ENCODE data around the gene COL4A1. TPM values are rescaled to one million over a fixed set of nuclear protein-coding genes. Genes with fewer than 3 reads are reported as not detected.

The COL4A1 gene
- polyA plus RNA-seq, 4 donors = 3.1 to 85.7 (median 32.2) TPM

DNA sequence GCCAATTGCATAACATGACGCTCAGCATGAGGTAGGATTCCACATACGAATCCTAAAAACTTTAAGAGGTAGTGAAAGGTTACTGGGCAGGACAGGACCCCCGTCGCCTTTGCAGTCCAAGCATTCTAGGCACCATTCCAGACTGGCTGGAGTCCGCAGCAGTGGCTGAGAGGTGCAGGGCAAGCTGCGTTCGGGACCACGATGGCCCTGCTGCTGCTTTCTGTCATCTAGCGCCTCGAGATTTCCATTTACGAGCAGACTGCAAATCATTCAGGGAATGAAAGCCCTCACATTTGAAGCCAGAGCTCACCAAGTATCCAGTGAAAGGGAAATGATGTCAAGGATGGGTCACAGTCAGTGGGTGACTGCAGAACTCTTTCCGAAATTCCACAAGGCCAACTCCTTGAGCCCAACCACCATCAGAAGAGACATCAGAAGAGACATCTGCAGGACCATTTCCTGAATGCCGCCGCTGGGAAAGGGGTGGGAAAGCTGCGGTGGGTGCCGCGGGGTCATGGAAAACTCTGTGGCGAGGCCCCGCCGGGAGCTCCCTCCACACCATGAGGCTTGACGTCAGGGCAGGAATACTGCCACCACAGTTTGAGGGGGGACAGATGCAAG, 88.3 kb downstream of the COL4A1 start:
- no peaks in the 10 kb centered on the region for H3K27me3 ChIP-seq (ENCODE audit: control insufficient read depth in 3 of 3, insufficient read depth in 3 of 3, low read length in 3 of 3)

DNA sequence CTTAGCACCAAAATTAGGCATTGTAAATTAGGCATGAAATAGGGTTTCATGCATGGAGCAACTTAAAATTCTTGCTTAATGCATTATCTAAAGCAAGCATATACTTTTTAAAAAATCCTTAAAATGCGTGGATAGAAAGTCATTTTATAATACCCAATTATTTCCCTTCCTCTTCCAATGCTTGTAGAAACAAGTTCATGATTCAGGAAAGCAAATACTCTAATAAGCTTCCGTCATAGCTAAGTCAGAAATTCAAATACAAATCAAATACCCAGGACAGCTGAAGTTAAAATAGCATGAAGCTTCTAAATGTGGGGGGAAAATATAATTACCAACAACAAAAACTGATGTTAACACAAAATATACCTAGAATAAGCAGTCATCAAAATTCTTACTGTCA, 89.1 kb downstream of the COL4A1 start:
- H3K4me1 ChIP-seq (ENCODE audit: control insufficient read depth in 3 of 3, insufficient read depth in 2 of 3, low read depth in 1 of 3, low read length in 2 of 3) = no peaks in the 10 kb centered on the region
- DNase-seq (no peak), FAIRE-seq (no peak)
- WGBS, 3 donors = 71 to 82% (median 80%) methylated on average over 2 of the region's 2 CpGs
- H3K9me3 ChIP-seq (ENCODE audit: control insufficient read depth in 2 of 2, insufficient read depth in 1 of 2, low read depth in 1 of 2, low read length in 1 of 2) = no peaks in the 10 kb centered on the region
- no peak overlapping the region for H3K27ac ChIP-seq (ENCODE audit: low read depth in 1 of 3, low read length in 2 of 3)
- no peaks in the 10 kb centered on the region for H3K27me3 ChIP-seq (ENCODE audit: control insufficient read depth in 3 of 3, insufficient read depth in 3 of 3, low read length in 3 of 3)
- H3K36me3 ChIP-seq (ENCODE audit: control insufficient read depth in 3 of 3, insufficient read depth in 2 of 3, low read depth in 1 of 3, low read length in 3 of 3) = no peaks in the 10 kb centered on the region
- no peak overlapping the region for H3K4me3 ChIP-seq (ENCODE audit: low read depth in 1 of 3, low read length in 3 of 3)

More for the DNA sequence above, 88.3 kb downstream of the COL4A1 start:
- WGBS, 3 donors = 72 to 87% (median 85%) methylated on average over 21 of the region's 21 CpGs
- no peak for DNase-seq
- Histone ChIP-seq H3K27ac (ENCODE audit: low read depth in 1 of 3, low read length in 2 of 3) (peak overlapping the region in 1 of 3 donors; percentile 35), H3K4me1 (ENCODE audit: control insufficient read depth in 3 of 3, insufficient read depth in 2 of 3, low read depth in 1 of 3, low read length in 2 of 3) (no peaks in the 10 kb centered on the region), H3K36me3 (ENCODE audit: control insufficient read depth in 3 of 3, insufficient read depth in 2 of 3, low read depth in 1 of 3, low read length in 3 of 3) (no peaks in the 10 kb centered on the region), H3K9me3 (ENCODE audit: control insufficient read depth in 2 of 2, insufficient read depth in 1 of 2, low read depth in 1 of 2, low read length in 1 of 2) (no peaks in the 10 kb centered on the region), H3K4me3 (ENCODE audit: low read depth in 1 of 3, low read length in 3 of 3) (no peak overlapping the region)
- FAIRE-seq = no peak

DNA sequence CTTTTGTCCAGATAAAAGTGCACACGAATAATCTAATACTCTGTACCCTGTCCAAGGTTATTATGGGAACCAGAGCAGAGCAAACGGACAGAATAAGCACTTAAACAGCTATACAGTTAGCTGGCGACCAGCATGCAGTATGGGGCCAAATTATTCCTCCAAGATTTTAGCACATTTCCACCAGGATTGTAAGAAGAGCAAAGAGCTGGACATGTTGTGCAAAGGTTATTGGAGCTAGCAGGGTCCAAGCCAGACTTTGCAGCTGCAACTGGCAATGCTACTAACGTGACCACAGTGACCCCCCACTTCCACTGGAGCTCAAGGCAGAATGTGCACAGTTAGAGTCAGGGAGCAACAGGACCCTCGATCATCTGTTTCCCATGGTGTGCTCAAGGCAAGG, 89.9 kb downstream of the COL4A1 start:
- Histone ChIP-seq H3K4me3 (ENCODE audit: low read depth in 1 of 3, low read length in 3 of 3) (no peak overlapping the region), H3K4me1 (ENCODE audit: control insufficient read depth in 3 of 3, insufficient read depth in 2 of 3, low read depth in 1 of 3, low read length in 2 of 3) (no peaks in the 10 kb centered on the region), H3K36me3 (ENCODE audit: control insufficient read depth in 3 of 3, insufficient read depth in 2 of 3, low read depth in 1 of 3, low read length in 3 of 3) (peaks cover 0 to 5% (median 0%) of the 10 kb centered on the region in 3 donors), H3K9me3 (ENCODE audit: control insufficient read depth in 2 of 2, insufficient read depth in 1 of 2, low read depth in 1 of 2, low read length in 1 of 2) (no peaks in the 10 kb centered on the region), H3K27ac (ENCODE audit: low read depth in 1 of 3, low read length in 2 of 3) (peak overlapping the region in 1 of 3 donors; percentile 86), H3K27me3 (ENCODE audit: control insufficient read depth in 3 of 3, insufficient read depth in 3 of 3, low read length in 3 of 3) (no peaks in the 10 kb centered on the region)
- WGBS, 3 donors = 36 to 44% (median 37%) methylated on average over 5 of the region's 5 CpGs
- no peak for DNase-seq
- no peak for FAIRE-seq

DNA sequence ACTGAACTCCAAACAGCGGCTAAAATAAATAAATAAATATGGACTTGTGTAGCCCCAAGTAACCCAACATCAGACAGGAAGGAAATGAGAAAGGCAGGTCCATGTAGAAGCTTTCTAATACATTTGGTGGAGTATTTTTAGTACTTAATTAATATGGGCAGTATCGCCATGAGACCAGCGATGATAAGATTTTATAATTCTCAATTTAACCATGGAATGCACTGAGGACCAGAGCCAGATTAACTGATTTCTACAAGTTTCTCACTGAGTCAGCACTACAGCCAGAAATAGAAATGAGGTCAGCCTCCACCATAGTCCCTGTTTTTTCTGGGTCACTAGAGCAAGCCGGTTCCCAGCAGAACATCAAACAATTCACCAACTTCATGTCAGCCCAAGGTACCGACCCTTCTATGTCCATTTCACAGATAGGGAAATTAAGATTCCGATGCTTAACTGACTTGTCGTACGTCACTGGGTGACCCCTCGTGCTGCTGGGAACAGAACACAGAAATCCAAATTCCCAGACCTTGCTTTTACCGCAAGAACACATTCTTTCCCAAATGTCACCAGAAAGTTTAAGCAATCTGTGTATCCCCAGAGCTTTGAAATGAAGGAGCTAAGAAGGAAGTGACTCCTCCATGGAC, 90.4 kb downstream of the COL4A1 start:
- H3K4me3 ChIP-seq (ENCODE audit: low read depth in 1 of 3, low read length in 3 of 3) = no peak overlapping the region
- H3K36me3 ChIP-seq (ENCODE audit: control insufficient read depth in 3 of 3, insufficient read depth in 2 of 3, low read depth in 1 of 3, low read length in 3 of 3) = peaks cover 0 to 8% (median 0%) of the 10 kb centered on the region in 3 donors
- peak overlapping the region in 1 of 3 donors; percentile 83 for H3K27ac ChIP-seq (ENCODE audit: low read depth in 1 of 3, low read length in 2 of 3)
- DNase-seq (no peak), FAIRE-seq (no peak)
- H3K27me3 ChIP-seq (ENCODE audit: control insufficient read depth in 3 of 3, insufficient read depth in 3 of 3, low read length in 3 of 3) = no peaks in the 10 kb centered on the region
- 58 to 84% (median 78%) methylated on average over 10 of the region's 10 CpGs for WGBS, 3 donors
- no peaks in the 10 kb centered on the region for H3K9me3 ChIP-seq (ENCODE audit: control insufficient read depth in 2 of 2, insufficient read depth in 1 of 2, low read depth in 1 of 2, low read length in 1 of 2)
- no peaks in the 10 kb centered on the region for H3K4me1 ChIP-seq (ENCODE audit: control insufficient read depth in 3 of 3, insufficient read depth in 2 of 3, low read depth in 1 of 3, low read length in 2 of 3)

DNA sequence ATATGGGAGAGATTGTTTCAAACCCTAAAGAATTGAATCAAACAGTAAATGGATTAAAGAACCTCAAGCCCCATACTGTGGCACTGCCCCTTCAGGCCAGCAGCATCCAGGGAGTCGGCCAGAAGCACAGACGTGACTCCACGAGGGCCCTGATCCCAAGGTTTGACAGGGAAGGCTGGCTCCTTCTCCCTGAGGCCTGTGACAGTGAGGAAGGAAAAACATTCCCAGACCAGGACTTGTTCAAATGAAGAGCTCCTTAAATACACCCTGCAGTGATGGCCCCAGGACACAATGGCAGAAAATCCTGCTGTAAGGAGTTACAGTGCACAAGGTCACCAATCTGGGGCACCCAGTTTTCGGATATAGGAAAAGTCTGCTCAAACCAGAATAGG, 91.0 kb downstream of the COL4A1 start:
- peaks cover 0 to 11% (median 0%) of the 10 kb centered on the region in 3 donors for H3K36me3 ChIP-seq (ENCODE audit: control insufficient read depth in 3 of 3, insufficient read depth in 2 of 3, low read depth in 1 of 3, low read length in 3 of 3)
- H3K4me1 ChIP-seq (ENCODE audit: control insufficient read depth in 3 of 3, insufficient read depth in 2 of 3, low read depth in 1 of 3, low read length in 2 of 3) = no peaks in the 10 kb centered on the region
- WGBS, 3 donors = 54 to 82% (median 75%) methylated on average over 4 of the region's 4 CpGs
- DNase-seq (no peak), FAIRE-seq (no peak)
- H3K27me3 ChIP-seq (ENCODE audit: control insufficient read depth in 3 of 3, insufficient read depth in 3 of 3, low read length in 3 of 3) = no peaks in the 10 kb centered on the region
- peak overlapping the region in 2 of 3 donors; percentile 25 to 83 for H3K27ac ChIP-seq (ENCODE audit: low read depth in 1 of 3, low read length in 2 of 3)
- H3K4me3 ChIP-seq (ENCODE audit: low read depth in 1 of 3, low read length in 3 of 3) = no peak overlapping the region
- no peaks in the 10 kb centered on the region for H3K9me3 ChIP-seq (ENCODE audit: control insufficient read depth in 2 of 2, insufficient read depth in 1 of 2, low read depth in 1 of 2, low read length in 1 of 2)

DNA sequence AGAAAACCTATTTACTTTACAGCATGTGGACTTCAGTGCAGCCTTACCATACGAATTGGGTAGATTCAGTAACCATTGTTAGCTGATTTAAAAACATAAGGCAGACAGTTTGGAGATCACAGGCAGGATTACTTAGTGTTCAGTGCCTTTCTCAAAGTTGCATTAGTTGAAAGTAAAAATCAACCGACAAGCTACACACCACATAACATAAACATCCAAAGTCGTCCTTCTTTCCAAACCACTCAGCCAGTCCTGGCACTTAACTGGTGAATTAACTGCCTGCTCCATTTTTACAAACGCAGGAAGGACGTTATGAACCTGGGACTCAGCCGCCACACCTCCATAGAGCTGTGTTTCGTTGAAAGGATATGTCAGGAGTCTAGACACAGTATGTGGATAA, 91.4 kb downstream of the COL4A1 start:
- Histone ChIP-seq H3K36me3 (ENCODE audit: control insufficient read depth in 3 of 3, insufficient read depth in 2 of 3, low read depth in 1 of 3, low read length in 3 of 3) (peaks cover 0 to 15% (median 0%) of the 10 kb centered on the region in 3 donors), H3K27ac (ENCODE audit: low read depth in 1 of 3, low read length in 2 of 3) (peak overlapping the region in 1 of 3 donors; percentile 83), H3K4me3 (ENCODE audit: low read depth in 1 of 3, low read length in 3 of 3) (no peak overlapping the region), H3K9me3 (ENCODE audit: control insufficient read depth in 2 of 2, insufficient read depth in 1 of 2, low read depth in 1 of 2, low read length in 1 of 2) (no peaks in the 10 kb centered on the region), H3K27me3 (ENCODE audit: control insufficient read depth in 3 of 3, insufficient read depth in 3 of 3, low read length in 3 of 3) (no peaks in the 10 kb centered on the region), H3K4me1 (ENCODE audit: control insufficient read depth in 3 of 3, insufficient read depth in 2 of 3, low read depth in 1 of 3, low read length in 2 of 3) (no peaks in the 10 kb centered on the region)
- DNase-seq (no peak), FAIRE-seq (no peak)
- 60 to 69% (median 62%) methylated on average over 7 of the region's 7 CpGs for WGBS, 3 donors

DNA sequence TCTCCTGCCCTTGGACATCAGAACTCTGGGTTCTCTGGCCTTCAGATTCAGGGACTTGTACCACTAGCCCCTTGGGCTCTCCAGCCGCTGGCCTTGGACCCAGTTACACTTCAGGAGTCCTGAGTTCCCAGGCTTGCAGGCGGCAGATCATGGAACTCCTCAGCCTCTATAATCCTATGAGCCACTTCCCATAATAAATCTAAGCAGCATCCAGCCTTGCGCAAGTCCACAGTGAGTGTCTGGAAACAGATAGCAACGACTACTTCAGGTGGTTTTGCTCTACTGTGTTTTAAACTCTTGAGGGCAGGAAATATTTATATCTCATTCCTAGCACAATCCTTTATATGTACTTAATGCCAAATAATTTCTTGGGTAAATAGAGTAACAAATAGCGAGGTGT, 92.3 kb downstream of the COL4A1 start:
- Histone ChIP-seq H3K4me3 (ENCODE audit: low read depth in 1 of 3, low read length in 3 of 3) (no peak overlapping the region), H3K36me3 (ENCODE audit: control insufficient read depth in 3 of 3, insufficient read depth in 2 of 3, low read depth in 1 of 3, low read length in 3 of 3) (peaks cover 0 to 18% (median 0%) of the 10 kb centered on the region in 3 donors), H3K27ac (ENCODE audit: low read depth in 1 of 3, low read length in 2 of 3) (peak overlapping the region in 1 of 3 donors; percentile 45), H3K27me3 (ENCODE audit: control insufficient read depth in 3 of 3, insufficient read depth in 3 of 3, low read length in 3 of 3) (no peaks in the 10 kb centered on the region), H3K4me1 (ENCODE audit: control insufficient read depth in 3 of 3, insufficient read depth in 2 of 3, low read depth in 1 of 3, low read length in 2 of 3) (no peaks in the 10 kb centered on the region), H3K9me3 (ENCODE audit: control insufficient read depth in 2 of 2, insufficient read depth in 1 of 2, low read depth in 1 of 2, low read length in 1 of 2) (no peaks in the 10 kb centered on the region)
- 79 to 88% (median 82%) methylated on average over 5 of the region's 5 CpGs for WGBS, 3 donors
- DNase-seq = no peak
- no peak for FAIRE-seq

DNA sequence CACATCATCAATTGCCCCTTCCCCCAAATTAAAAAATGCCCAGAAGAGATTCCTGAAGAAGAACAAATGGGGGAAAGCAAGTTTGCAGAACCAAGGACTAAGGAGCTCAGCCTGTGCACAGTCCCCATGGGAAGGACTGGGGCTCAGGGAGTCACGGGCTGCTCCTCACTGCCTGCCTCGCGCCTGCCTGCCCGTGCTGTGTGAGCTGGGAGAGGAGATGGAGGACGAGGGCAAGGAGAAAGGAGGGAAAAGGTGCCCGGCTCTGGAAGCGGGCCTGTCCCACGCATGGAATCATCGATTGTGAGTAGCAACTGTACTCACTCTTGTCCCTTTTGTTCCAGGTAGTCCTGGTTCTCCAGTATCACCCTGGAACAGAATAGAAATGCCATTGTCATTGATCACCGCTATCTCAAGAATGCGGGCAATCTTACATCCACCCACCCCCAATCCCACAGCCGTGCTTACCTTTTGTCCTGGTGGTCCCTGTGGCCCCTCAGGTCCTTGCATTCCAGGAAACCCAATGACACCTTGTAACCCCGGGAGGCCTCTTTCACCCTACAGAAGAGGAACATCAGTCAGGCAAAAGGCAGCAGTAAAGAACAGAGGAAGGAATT, 93.4 kb downstream of the COL4A1 start:
- Histone ChIP-seq H3K4me3 (ENCODE audit: low read depth in 1 of 3, low read length in 3 of 3) (no peak overlapping the region), H3K9me3 (ENCODE audit: control insufficient read depth in 2 of 2, insufficient read depth in 1 of 2, low read depth in 1 of 2, low read length in 1 of 2) (no peaks in the 10 kb centered on the region), H3K27ac (ENCODE audit: low read depth in 1 of 3, low read length in 2 of 3) (no peak overlapping the region), H3K27me3 (ENCODE audit: control insufficient read depth in 3 of 3, insufficient read depth in 3 of 3, low read length in 3 of 3) (no peaks in the 10 kb centered on the region), H3K4me1 (ENCODE audit: control insufficient read depth in 3 of 3, insufficient read depth in 2 of 3, low read depth in 1 of 3, low read length in 2 of 3) (no peaks in the 10 kb centered on the region), H3K36me3 (ENCODE audit: control insufficient read depth in 3 of 3, insufficient read depth in 2 of 3, low read depth in 1 of 3, low read length in 3 of 3) (peaks cover 0 to 20% (median 0%) of the 10 kb centered on the region in 3 donors)
- no peak for DNase-seq
- 71 to 88% (median 85%) methylated on average over 13 of the region's 13 CpGs for WGBS, 3 donors
- no peak for FAIRE-seq

Measured in small intestine (tissue), 7 donors.